Fibroblast of skin of abdomen (primary cell): Measurements from ENCODE around the gene KLRG1. TPM values are rescaled to one million over a fixed set of nuclear protein-coding genes. Genes with fewer than 3 reads are reported as not detected.

Source experiments
- DNase-seq: peaks from one replicate; pipeline ENCODE4 v3.0.0-alpha.2; 2013
- polyA plus RNA-seq, 2 experiments: library from polyadenylated mRNA; unstranded; fragments of 120-200 nt; gene quantifications; one replicate each; pipeline ENCODE4 v1.2.1, GENCODE V29; 2013; ENCODE audit not compliant: insufficient read length in 2 of 2

The KLRG1 gene
- polyA plus RNA-seq (2013, experiment 1 of 2; ENCODE audit: insufficient read length), result 0.96 TPM
- polyA plus RNA-seq (2013, experiment 2 of 2; ENCODE audit: insufficient read length), result 1.1 TPM

DNA sequence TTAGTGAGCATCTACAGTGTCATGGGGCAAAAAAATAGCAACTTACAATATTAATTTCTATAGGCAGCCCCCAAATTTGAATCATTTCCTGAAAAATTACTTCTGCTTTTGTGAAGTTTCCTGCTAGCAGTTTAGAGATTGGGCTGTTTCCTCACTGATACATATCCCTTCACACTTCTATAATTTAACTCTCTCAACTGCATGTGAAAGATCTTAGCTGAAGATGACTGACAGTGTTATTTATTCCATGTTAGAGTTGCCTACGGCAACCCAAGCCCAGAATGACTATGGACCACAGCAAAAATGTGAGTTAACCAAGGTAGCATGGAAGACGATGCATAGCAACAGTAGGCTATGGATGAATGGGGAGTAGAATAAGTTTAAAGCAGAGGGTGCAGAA is at the start of gene KLRG1:
TSS of gene KLRG1 (plus strand) at position 134 of the 400 bp plus-strand sequence. CDS start at position 224, 90 bp downstream.
- no peak for DNase-seq

DNA sequence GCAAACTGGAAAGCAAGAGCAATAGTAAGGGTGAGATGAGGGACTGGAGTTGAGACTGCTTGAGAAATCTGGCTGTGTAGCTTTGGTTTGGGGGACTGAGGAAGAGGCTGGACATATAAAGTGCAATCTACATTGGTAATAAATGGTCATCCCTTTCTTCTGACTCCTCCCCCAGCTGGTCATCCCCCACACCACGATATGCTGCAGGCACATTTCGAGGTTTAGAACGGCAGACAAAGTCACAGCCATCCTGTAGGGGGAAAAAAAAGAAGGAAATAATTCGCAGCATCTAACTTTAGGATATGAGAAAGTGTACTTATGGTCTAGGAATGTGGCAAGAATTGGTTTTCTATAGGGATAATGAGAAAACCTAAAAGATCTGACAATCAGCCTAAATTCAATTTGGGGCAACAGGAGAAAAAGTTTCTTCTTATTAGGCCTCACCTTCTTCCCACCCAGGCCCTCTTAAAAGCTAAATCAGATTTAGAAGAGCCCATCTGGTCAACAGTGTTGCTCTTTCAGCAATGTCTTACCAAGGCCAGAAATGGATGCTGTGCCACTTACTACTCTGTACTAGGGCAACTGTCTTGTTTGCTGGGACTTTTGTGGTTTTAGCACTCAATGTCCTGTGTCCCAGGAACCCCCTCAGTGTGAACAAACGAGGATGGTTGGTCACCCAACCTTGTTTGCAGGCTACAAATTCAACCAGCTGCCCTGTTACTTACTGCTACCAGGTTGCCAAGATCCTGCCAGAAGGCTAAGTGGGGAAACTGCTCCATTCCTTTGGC is 47.5 kb upstream of the KLRG1 start:
- DNase-seq, result no peak

DNA sequence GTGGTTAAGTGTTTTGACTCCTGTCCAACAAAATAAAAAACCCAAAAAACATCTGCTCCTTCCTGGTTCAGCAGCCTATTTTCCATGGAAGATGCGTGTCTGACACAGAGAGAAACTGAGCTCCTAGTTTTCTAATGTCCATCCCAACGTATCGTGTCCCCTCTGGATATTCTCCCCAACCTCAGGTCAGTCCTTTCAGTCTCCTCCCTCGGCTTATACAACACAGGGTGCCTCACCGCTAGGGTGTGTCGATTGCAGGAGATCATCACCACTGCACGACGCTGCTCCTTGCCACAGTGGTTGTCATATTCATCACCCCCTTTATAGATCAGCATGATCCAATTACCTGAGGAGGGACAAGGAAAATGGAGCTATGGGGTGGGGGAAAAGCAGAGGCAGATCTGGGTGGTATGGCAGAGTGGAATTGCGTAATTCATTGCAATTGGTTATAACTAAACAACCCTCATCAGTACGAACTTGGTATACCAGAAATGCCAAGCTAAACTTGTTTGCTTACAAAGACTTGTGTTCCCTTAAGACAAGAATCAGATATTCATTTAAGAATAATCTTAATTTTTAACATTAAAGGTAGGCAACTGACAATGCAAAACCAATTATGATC is 45.7 kb upstream of the KLRG1 start:
- DNase-seq, result no peak

- no peak for DNase-seq
Observed at GRCh38 chr12:8946733-8947132, 42.6 kb upstream of the KLRG1 start.

DNA sequence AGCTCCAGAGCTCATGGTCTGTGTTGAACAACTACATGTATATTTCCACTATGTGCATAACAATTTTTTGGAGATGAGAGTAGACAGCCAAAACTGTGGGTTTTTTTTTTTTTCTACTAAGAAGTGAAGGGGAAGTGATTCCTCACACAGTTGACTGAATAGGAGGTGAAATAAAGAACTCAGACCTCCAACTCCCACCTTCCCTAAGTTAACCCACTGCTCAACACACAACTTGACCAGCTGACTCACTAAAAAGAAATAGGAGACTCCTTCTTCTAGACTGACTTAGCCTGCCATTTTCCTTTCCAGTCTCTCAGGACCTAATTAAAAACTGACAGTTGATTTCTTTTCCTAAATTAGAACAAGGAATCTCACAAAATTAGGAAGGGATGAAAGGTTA is 41.6 kb upstream of the KLRG1 start:
- DNase-seq, result no peak

GRCh38 chr12:8948701-8949341 is 40.5 kb upstream of the KLRG1 start:
- peak; percentile 8 for DNase-seq

- DNase-seq, result peak; percentile 93
Observed at GRCh38 chr12:8949342-8950220, 39.8 kb upstream of the KLRG1 start, which contains the start of gene M6PR. M6PR (minus strand) TSS chr12:8949645; CDS start chr12:8946404, 3,241 bp downstream.

DNA sequence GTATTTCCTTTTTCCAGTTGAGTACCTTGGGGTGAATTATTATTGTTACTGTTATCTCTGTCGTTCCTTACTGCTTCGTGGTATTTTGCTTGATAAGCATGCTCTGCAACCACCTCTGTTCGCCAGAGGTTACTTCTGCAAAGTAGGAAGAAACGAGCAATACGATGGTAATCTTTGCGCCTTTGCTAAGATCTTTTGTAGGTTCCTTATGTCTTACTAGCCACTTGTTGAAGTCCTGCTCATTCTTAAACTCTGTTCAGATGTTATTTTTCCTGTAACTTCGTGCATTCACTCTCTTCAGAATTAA is 39.2 kb upstream of the KLRG1 start:
- DNase-seq, result no peak

GRCh38 chr12:8950702-8951478 is 38.5 kb upstream of the KLRG1 start:
- no peak for DNase-seq

DNA sequence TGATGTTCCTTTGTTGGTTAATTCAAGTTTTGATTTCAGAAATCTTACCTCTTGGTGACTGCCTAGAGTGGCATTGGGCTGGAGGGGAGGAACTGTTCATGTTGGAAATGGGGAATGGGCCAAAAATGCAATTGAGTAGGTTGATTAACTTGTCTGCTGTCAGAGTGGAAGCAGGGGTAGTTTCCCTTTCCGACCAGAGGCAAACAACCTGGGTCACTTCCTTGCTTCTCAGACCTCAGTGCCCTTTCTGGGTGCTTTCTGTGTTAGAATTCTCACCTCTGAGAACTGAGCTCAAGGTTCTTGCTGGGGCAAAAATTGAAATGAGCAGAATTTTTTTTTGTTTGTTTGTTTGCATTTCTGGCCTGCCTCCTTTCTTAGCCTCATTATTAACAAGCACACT is 37.6 kb upstream of the KLRG1 start:
- DNase-seq, result no peak

DNA sequence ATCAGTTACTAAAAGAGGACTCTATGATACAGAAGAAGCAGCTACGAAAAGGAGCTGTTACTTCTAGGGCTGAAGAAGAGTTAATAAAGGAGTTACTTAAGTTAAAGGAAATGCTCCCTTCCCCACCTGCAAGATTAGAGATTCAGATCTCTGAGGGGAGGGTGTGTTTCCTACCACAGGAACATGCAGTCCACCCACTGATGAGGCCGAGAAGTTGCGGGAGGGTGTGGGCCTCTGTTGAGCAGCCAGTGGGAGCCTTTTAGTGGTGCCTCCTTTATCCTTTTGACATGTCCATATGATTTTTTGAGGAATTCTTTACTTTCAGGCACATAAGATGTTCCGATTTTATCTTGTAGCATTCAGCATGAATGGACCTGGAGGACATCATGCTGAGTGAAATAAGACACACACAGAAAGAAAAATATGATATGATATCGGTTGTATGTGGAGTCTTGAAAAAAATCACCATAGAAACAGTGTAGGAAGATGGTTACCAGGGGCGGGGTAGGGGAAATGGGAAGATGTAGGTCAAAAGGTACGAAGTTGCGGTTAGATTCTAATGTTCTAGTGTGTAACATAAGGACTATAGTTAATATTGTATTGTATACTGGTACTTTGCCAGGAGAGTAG is 35.5 kb upstream of the KLRG1 start:
- no peak for DNase-seq

GRCh38 chr12:8956073-8956472 is 33.3 kb upstream of the KLRG1 start:
- no peak for DNase-seq

DNA sequence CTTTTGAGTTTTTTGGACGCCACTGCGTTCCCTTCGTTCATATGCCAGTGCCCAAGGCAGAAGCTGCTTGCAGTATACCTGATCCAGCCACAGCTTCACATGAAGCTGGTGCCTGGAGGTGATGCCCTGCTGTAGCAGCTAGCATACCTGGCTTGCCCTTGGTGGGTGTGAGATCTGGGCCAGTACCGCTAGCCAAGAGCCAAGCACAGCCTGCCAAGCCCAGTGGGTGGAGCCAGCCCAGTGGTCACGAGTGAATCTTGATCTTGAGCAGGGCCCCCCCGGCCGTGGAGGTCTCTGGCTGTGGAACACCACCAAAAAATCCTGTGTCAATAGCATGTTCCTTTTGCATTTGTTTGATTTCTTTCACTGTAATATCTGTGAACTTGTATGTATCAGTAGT is 32.6 kb upstream of the KLRG1 start:
- no peak for DNase-seq

DNA sequence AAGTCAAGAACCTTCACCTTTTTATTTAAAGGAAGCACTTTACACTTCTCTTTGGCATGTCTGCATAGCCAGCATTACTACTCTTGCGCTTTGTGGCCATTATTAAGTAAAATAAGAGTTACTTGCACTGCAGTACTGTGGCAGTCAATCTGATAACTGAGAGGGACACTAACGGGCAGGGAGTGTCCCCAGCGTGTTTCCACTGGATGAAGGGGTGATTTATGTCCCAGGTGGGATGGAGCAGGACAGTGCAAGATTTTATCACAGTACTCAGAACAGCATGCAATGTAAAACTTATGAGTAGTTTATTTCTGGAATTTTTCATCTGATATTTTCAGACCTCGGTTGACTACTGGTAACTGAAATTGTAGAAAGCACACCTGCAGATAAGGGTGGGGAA is 31.8 kb upstream of the KLRG1 start:
- no peak for DNase-seq

GRCh38 chr12:8958066-8958465 is 31.3 kb upstream of the KLRG1 start:
- DNase-seq, result no peak

DNA sequence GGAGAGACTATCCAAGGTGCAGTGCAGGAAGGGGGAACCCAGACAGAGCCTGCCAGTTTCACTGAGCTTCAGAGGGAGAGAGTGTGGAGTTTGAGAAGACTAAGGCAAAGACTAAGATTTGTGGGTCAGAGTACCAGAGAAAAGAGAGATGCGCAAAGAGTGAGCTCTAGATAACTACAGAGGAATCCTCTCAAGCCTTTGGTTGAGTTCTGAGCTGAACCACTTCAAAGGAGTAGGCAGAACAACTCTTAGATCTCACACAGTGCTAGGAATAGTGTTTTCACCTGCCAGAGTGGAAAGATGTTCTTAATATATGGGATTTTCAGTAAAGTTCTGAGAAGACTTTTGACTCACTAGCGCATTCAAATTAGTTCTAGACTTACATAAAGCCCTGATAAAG is 29.2 kb upstream of the KLRG1 start:
- DNase-seq, result no peak

GRCh38 chr12:8968761-8969160 is 20.6 kb upstream of the KLRG1 start:
- no peak for DNase-seq

GRCh38 chr12:8969861-8970411 is 19.4 kb upstream of the KLRG1 start:
- no peak for DNase-seq

DNA sequence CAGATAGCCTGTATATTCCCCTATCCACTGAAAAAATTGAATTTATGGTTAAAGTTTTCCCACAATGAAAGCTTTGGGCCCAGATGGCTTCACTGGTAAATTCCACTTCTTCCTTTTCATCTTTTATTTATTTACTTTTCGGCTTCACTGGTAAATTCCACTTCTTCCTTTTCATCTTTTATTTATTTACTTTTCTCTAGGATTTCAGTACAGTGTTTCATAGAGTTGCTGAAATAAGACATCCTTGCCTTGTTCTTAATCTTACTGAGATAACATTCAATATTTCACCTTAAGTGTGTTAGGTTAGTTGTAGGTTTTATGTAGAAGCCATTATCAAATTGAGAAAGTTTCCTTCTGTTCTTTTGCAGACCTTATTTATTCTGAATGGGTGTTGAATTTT is 18.9 kb upstream of the KLRG1 start:
- DNase-seq, result no peak

DNA sequence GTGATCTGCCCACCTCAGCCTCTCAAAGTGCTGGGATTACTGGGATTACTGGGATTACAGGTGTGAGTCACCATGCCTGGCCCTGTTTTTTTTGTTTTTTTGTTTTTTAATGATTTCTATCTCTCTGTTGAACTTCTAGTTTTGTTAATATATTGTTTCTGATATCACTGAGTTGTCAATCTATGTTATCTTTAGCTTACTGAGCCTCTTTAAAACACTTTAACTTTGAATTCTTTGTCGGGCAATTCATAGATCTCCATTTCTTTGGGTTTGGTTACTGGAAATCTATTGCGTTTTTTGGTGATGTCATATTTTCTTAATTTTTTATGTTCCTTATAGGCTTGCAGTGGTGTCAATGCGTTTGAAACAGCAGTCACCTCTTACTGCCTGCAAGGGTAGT is 9.2 kb upstream of the KLRG1 start:
- DNase-seq, result no peak

GRCh38 chr12:8985213-8985754 is 4.1 kb upstream of the KLRG1 start:
- DNase-seq, result no peak
